DMS53 treated with DMSO at 0.1 percent for 48 hours (cell line): Measurements from ENCODE around the gene ANTXR2.
"Not testable (repeated sequence)": the region's sequence is repeated elsewhere in the genome, so short reads cannot be mapped to it uniquely, and the experiment has no call there.

Experiments
- DNase-seq: peaks from one replicate; lab custom pipeline; 2025; ENCODE audit not compliant: unreplicated experiment; lab: John Stamatoyannopoulos, UW

ANTXR2 gene

GRCh38 chr4:80072744-80073472 is at the start of gene ANTXR2:
ANTXR2 (minus strand) TSS chr4:80073229; CDS start chr4:80072560, 669 bp downstream.
- peak; percentile 41 for DNase-seq

GRCh38 chr4:80121815-80122214 is 48.8 kb upstream of the ANTXR2 start:
- not testable (repeated sequence) for DNase-seq

- DNase-seq: not testable (repeated sequence)
These were observed 46.6 kb upstream of the ANTXR2 start for GRCh38 chr4:80119620-80120019.

- DNase-seq: no peak
These were observed 43.5 kb upstream of the ANTXR2 start for GRCh38 chr4:80116516-80116915.

GRCh38 chr4:80115368-80116181 is 42.5 kb upstream of the ANTXR2 start:
- DNase-seq: no peak

- DNase-seq: no peak
These were observed 41.8 kb upstream of the ANTXR2 start for GRCh38 chr4:80114732-80115265.

- no peak for DNase-seq
These were observed 40.6 kb upstream of the ANTXR2 start for GRCh38 chr4:80113615-80114014.

GRCh38 chr4:80112236-80112635 is 39.2 kb upstream of the ANTXR2 start:
- DNase-seq: no peak

- DNase-seq: no peak
These were observed 38.2 kb upstream of the ANTXR2 start for GRCh38 chr4:80111276-80111675.

GRCh38 chr4:80107374-80107773 is 34.3 kb upstream of the ANTXR2 start:
- DNase-seq: no peak

GRCh38 chr4:80104927-80105326 is 31.9 kb upstream of the ANTXR2 start:
- DNase-seq: no peak

- DNase-seq: no peak
These were observed 30.6 kb upstream of the ANTXR2 start for GRCh38 chr4:80103629-80104028.

GRCh38 chr4:80101792-80102116 is 28.7 kb upstream of the ANTXR2 start:
- no peak for DNase-seq

- no peak for DNase-seq
These were observed 28.2 kb upstream of the ANTXR2 start for GRCh38 chr4:80101071-80101791.

- DNase-seq: no peak
These were observed 26.6 kb upstream of the ANTXR2 start for GRCh38 chr4:80099671-80100070.

GRCh38 chr4:80098635-80099034 is 25.6 kb upstream of the ANTXR2 start:
- DNase-seq: no peak

- no peak for DNase-seq
These were observed 24.6 kb upstream of the ANTXR2 start for GRCh38 chr4:80097400-80098177.

- no peak for DNase-seq
These were observed 23.3 kb upstream of the ANTXR2 start for GRCh38 chr4:80096175-80096850.

GRCh38 chr4:80094191-80094590 is 21.2 kb upstream of the ANTXR2 start:
- no peak for DNase-seq

- no peak for DNase-seq
These were observed 20.5 kb upstream of the ANTXR2 start for GRCh38 chr4:80093563-80093962.
